ENCODE data around the gene PGLYRP4. TPM values are rescaled to one million over a fixed set of nuclear protein-coding genes. Genes with fewer than 3 reads are reported as not detected.

Gene PGLYRP4, protein sequence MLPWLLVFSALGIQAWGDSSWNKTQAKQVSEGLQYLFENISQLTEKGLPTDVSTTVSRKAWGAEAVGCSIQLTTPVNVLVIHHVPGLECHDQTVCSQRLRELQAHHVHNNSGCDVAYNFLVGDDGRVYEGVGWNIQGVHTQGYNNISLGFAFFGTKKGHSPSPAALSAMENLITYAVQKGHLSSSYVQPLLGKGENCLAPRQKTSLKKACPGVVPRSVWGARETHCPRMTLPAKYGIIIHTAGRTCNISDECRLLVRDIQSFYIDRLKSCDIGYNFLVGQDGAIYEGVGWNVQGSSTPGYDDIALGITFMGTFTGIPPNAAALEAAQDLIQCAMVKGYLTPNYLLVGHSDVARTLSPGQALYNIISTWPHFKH
- total RNA-seq (2022; extraction: Qiagen RNA extraction; ENCODE audit: low read depth), result not detected in 5 replicates

DNA sequence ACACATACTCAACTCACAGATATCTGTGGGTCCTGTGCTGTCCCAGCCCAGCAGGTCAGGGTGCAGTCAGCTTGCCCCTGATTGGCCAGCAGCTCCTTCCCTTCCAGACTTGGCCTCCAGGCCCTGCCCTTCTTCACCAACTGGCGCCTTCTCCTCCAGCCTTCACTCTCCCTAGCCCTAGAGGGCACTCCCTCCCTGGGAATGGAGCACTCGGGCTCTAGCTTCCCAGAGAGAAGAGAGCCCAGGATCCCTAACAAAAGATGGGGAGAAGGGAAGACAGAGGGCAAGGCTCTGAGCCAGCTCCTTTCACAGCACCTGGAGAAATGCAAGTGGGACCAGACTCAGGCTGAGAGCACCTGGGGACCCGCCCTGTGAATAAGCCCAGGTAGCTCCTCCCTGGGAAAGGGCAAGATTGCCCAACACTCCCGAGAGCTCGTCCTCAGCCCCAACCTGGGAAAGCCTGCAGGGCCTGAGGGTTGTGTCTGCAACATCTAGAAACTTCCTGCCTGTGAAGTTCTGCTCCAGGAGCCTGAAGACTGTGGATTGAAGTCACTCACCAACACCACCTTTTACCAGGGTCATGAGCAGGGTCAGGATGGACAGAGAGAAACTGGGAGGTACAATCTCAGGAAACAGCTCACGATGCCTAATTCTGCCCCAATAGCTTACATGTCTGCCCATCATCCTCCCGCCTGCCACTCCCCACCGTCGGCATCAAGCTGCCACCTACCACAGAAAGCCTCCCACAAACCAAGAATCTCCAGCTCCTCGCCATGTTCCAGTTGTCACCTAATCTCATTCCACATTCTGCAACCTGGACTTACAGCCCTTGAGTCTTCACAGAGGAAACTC, at the start of gene PGLYRP4:
Gene PGLYRP4 (minus strand): TSS at position 331 of the 852 bp plus-strand sequence. CDS start 909 bp downstream, outside the sequence.

DNA sequence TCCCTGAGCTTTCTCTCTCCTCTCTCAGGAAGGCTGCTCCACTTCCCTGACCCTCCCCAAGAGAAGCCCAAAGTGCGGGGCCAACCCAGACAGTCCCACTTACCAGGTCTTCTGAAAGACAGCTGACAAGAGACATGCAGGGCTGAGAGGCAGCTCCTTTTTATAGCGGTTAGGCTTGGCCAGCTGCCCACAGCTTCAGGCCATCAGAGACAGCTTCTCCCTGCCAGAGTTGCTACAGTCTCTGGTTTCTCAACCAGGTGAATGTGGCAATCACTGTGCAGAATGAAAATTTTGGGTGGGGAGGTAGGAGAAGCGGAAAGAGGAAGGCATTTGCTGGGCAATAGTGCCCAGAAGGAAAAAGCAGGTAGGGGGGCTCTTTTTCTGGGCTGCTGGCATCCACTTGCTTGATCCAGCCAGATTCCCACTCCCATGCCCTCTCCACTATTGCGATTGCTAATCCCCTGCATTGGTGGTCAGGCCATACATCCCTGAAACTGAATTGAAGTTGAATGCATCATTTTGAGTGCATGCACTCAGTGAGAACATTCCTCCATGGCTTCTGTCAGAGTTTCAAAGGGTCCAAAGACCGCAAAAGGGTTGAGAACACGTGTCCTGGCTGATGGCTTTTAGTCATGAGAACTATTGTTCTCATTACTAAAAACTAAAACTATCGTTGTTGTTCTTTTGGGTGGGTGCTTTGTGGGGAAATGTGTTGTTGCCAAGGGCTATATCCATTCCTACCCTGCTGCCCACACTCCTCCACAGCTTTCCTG, 42.5 kb upstream of the PGLYRP4 start, which contains the start of gene S100A8:
Gene S100A8 (minus strand): TSS at position 136 of the 773 bp plus-strand sequence. CDS start 538 bp downstream, outside the sequence.

GRCh38 chr1:153375511-153375910, 26.9 kb upstream of the PGLYRP4 start, which contains the start of gene S100A12:
Gene S100A12 (minus strand): TSS chr1:153375621. CDS start chr1:153374592, 1,029 bp downstream.

GRCh38 chr1:153357853-153358690, 9.4 kb upstream of the PGLYRP4 start, which contains the start of gene S100A9:
Gene S100A9 (plus strand): TSS chr1:153357854. CDS start chr1:153358284, 430 bp downstream.

GRCh38 chr1:153312570-153313186, 36.0 kb downstream of the PGLYRP4 start, which contains the start of gene PGLYRP3:
Gene PGLYRP3 (minus strand): TSS chr1:153312952. CDS start chr1:153310665, 2,287 bp downstream.

Other genes starting within 250 kb of the PGLYRP4 start
- not detected in 5 replicates for gene SPRR2F, start 235.3 kb downstream of the PGLYRP4 start, total RNA-seq (2022; extraction: Qiagen RNA extraction; ENCODE audit: low read depth)
- not detected in 5 replicates for gene SPRR2G, start 198.0 kb downstream of the PGLYRP4 start, total RNA-seq (2022; extraction: Qiagen RNA extraction; ENCODE audit: low read depth)
- gene LELP1, start 145.4 kb downstream of the PGLYRP4 start, total RNA-seq (2022; extraction: Qiagen RNA extraction; ENCODE audit: low read depth), result not detected in 5 replicates
- not detected in 5 replicates for gene PRR9, start 131.3 kb downstream of the PGLYRP4 start, total RNA-seq (2022; extraction: Qiagen RNA extraction; ENCODE audit: low read depth)
- not detected in 5 replicates for gene LORICRIN, start 89.2 kb downstream of the PGLYRP4 start, total RNA-seq (2022; extraction: Qiagen RNA extraction; ENCODE audit: low read depth)
- not detected in 5 replicates for gene PGLYRP3, start 35.9 kb downstream of the PGLYRP4 start, total RNA-seq (2022; extraction: Qiagen RNA extraction; ENCODE audit: low read depth)
- gene S100A9, start 9.0 kb upstream of the PGLYRP4 start, total RNA-seq (2022; extraction: Qiagen RNA extraction; ENCODE audit: low read depth), result 0.31 to 1.4 TPM (median 1.2 TPM) in 5 replicates
- not detected in 5 replicates for gene S100A12, start 26.8 kb upstream of the PGLYRP4 start, total RNA-seq (2022; extraction: Qiagen RNA extraction; ENCODE audit: low read depth)
- gene S100A8, start 42.2 kb upstream of the PGLYRP4 start, total RNA-seq (2022; extraction: Qiagen RNA extraction; ENCODE audit: low read depth), result not detected in 5 replicates
- not detected in 5 replicates for gene S100A7A, start 67.7 kb upstream of the PGLYRP4 start, total RNA-seq (2022; extraction: Qiagen RNA extraction; ENCODE audit: low read depth)
- gene S100A7, start 111.8 kb upstream of the PGLYRP4 start, total RNA-seq (2022; extraction: Qiagen RNA extraction; ENCODE audit: low read depth), result not detected in 5 replicates
- 3,721 to 4,200 TPM (median 3,795 TPM) in 5 replicates for gene S100A6, start 187.2 kb upstream of the PGLYRP4 start, total RNA-seq (2022; extraction: Qiagen RNA extraction; ENCODE audit: low read depth)
- gene S100A5, start 192.1 kb upstream of the PGLYRP4 start, total RNA-seq (2022; extraction: Qiagen RNA extraction; ENCODE audit: low read depth), result 0.87 to 1.4 TPM (median 1.1 TPM) in 5 replicates
- gene S100A4, start 197.0 kb upstream of the PGLYRP4 start, total RNA-seq (2022; extraction: Qiagen RNA extraction; ENCODE audit: low read depth), result 1,668 to 2,055 TPM (median 1,841 TPM) in 5 replicates
- gene S100A3, start 200.4 kb upstream of the PGLYRP4 start, total RNA-seq (2022; extraction: Qiagen RNA extraction; ENCODE audit: low read depth), result 104 to 121 TPM (median 120 TPM) in 5 replicates
- gene S100A2, start 217.0 kb upstream of the PGLYRP4 start, total RNA-seq (2022; extraction: Qiagen RNA extraction; ENCODE audit: low read depth), result 18.8 to 40.7 TPM (median 32.4 TPM) in 5 replicates

All from A549 treated with GW870086 at 1 μM for 4 hours (cell line).